Activated T-helper 1 cell treated with anti-CD3 and anti-CD28 coated beads, Interleukin-12 subunit alpha, Interleukin-12 subunit beta, Interleukin-2, Interleukin-4 antibody, amounts not matched to agents 30 ng/mL and 10 ng/mL and 1 ng/mL, durations not matched to agents 14 hours and 24 hours and 36 hours (primary cell): ENCODE measurements around the gene NPR2. TPM values are rescaled to one million over a fixed set of nuclear protein-coding genes. Genes with fewer than 3 reads are reported as not detected.

Experiments
- DNase-seq: peaks from one replicate; pipeline ENCODE4 v3.0.0; 2021; ENCODE audit warnings: low spot score
- H3K27ac Mint-ChIP-seq: one replicate; pipeline ENCODE4 v1.8.0; 2021; ENCODE audit warnings: mild to moderate bottlenecking, mixed read lengths
- H3K27me3 Mint-ChIP-seq: one replicate; pipeline ENCODE4 v1.8.0; 2022; ENCODE audit warnings: mild to moderate bottlenecking, moderate library complexity, mixed read lengths; ENCODE audit not compliant: insufficient read depth
- H3K36me3 Mint-ChIP-seq: one replicate; pipeline ENCODE4 v1.8.0; 2021; ENCODE audit warnings: low read depth, mixed read lengths
- H3K4me1 Mint-ChIP-seq: one replicate; pipeline ENCODE4 v1.8.0; 2021; ENCODE audit warnings: low read depth, mixed read lengths
- H3K4me3 Mint-ChIP-seq: one replicate; pipeline ENCODE4 v1.8.0; 2021; ENCODE audit warnings: mild to moderate bottlenecking, moderate library complexity, mixed read lengths
- H3K9me3 Mint-ChIP-seq: one replicate; pipeline ENCODE4 v1.8.0; 2021; ENCODE audit warnings: mixed read lengths
- intact Hi-C: fragments of 100-400 bp; cut with micrococcal nuclease; formaldehyde crosslinking; loops from one replicate; pipeline ENCODE4 v1.15.1; 2024
- total RNA-seq: library from RNA; stranded (reverse); gene quantifications from 2 replicates; pipeline ENCODE4 v1.2.3, GENCODE V29; 2022

Gene NPR2
- total RNA-seq, 1 donor from 2014 or later: 10.4 TPM

DNA sequence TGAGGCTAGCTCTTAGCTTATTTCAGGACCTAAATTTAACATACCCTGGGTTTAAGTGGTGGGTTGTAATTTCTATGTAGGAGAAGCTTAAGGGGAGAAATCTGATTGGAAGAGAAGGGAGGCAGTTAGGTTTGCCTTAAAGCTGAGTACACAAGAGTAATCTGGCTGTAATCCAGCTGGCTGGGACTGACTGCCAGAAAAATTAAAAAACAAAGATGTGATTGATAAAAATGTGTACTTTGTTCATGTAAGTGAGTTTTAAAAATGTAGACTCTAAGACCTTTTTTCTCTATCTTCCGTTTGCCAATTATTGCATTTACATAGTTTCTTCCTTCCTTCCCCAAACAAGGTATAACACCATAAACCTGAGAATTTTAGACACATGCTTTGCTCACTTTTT is 19.9 kb upstream of the NPR2 start:
- Mint-ChIP-seq H3K36me3 (no peaks in the 10 kb centered on the region), H3K27ac (no peak overlapping the region), H3K9me3 (no peaks in the 10 kb centered on the region), H3K4me1 (peaks cover 13% of the 10 kb centered on the region), H3K4me3 (no peak overlapping the region), H3K27me3 (no peaks in the 10 kb centered on the region)
- intact Hi-C loops: no loop called here
- DNase-seq: no peak

DNA sequence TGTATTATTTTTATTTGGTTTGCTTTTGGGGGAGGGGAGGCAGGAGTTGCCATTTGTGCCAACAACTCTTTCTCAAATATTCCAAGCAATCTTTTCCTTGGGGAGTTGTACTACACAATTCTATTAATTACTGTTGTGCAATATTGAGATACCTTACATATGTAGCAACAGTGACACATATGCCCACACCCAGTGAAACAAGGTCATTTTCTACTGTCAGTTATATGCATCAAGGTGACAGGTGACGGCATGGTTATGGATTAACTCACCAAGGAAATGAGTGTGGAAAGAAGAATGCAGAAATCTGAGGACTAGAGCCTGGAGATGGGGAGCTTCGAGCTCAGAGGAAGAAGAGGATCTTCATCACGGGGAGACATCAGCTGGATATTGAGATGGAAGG is 19.4 kb upstream of the NPR2 start:
- no peaks in the 10 kb centered on the region for H3K36me3 Mint-ChIP-seq
- DNase-seq: no peak
- peaks cover 13% of the 10 kb centered on the region for H3K4me1 Mint-ChIP-seq
- no peak overlapping the region for H3K27ac Mint-ChIP-seq
- H3K27me3 Mint-ChIP-seq: no peaks in the 10 kb centered on the region
- no peak overlapping the region for H3K4me3 Mint-ChIP-seq
- no peaks in the 10 kb centered on the region for H3K9me3 Mint-ChIP-seq
- intact Hi-C loops: no loop called here

DNA sequence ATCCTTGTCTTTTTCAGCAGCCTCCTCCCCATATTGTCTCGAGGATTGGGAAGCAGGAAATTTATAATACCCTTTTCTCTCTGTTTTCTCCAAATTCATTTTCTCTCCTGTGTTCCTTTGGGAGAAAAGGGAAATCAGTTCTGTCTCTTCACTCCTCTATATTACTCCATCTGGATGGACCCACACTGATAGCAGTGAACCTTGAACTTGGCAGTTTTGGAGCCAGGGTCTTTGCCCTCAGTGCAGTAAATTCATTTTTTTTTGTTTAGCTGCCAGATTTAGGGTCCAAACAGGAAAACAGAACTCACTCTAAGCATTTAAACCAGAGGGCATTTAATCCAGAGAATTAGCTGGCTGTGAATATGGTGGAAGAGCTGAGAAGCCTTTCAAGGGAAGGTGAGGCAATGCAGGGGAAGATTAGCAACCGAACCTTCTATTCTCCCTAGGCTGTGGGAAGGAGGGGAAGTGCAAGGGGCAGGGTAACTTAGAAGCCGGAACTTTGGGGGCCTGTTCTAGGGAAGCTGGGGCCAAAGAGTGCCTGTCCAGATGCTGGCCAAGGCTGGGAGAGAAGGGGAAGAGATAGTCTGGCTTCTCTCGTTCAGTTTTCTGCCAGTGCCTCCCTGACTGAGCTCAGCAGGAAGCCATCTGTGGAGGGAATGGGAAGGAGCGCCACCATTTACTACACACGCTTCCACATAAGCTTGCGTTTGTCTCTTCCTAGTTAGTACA is 16.3 kb upstream of the NPR2 start:
- peaks cover 13% of the 10 kb centered on the region for H3K4me1 Mint-ChIP-seq
- no peak overlapping the region for H3K4me3 Mint-ChIP-seq
- H3K9me3 Mint-ChIP-seq: no peaks in the 10 kb centered on the region
- peak overlapping the region; percentile 25 for H3K27ac Mint-ChIP-seq
- peaks cover 5% of the 10 kb centered on the region for H3K36me3 Mint-ChIP-seq
- DNase-seq: no peak
- intact Hi-C loops: no loop called here
- H3K27me3 Mint-ChIP-seq: no peaks in the 10 kb centered on the region

DNA sequence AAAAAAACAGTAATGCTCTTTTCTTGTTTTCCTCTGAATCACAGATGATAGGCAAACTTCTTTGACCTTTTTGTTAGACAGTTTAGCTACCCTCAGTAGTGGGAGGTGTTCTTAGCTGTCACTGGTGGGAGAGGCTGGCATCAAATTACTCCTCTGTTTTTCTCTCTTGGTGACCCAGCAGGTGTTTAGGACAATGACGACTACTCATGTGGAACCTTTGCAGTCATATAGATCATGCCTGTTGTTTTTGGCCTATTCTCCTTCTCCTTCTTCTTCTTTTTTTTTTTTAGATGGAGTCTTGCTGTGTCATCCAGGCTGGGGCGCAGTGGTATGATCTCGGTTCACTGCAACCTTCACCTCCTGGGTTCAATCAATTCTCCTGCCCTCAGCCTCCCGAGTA is 15.4 kb upstream of the NPR2 start:
- H3K4me1 Mint-ChIP-seq: peaks cover 13% of the 10 kb centered on the region
- intact Hi-C loops: no loop called here
- H3K36me3 Mint-ChIP-seq: peaks cover 7% of the 10 kb centered on the region
- H3K9me3 Mint-ChIP-seq: no peaks in the 10 kb centered on the region
- H3K4me3 Mint-ChIP-seq: no peak overlapping the region
- H3K27me3 Mint-ChIP-seq: no peaks in the 10 kb centered on the region
- peak overlapping the region; percentile 77 for H3K27ac Mint-ChIP-seq
- DNase-seq: no peak

DNA sequence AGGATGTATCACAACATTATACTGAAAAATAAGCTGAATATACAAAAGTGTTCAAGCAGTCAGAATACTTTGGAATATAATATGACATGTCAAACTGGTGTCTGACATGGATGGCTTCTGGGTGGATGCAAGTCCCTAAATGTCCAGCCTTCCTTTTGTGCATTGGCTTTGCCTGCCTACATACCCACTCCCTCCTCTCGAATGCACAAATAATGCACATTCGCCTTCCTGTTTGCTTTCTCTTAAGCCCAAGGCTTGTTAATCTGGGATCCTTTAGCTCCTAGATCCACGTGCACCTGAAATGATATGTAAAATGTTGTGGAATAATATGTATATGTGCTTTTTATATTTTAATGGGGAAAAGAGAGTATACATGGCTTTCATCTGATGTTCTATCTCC is 12.9 kb upstream of the NPR2 start:
- H3K4me3 Mint-ChIP-seq: no peak overlapping the region
- peaks cover 10% of the 10 kb centered on the region for H3K36me3 Mint-ChIP-seq
- H3K27me3 Mint-ChIP-seq: no peaks in the 10 kb centered on the region
- no peak overlapping the region for H3K27ac Mint-ChIP-seq
- intact Hi-C loops: no loop called here
- H3K4me1 Mint-ChIP-seq: peaks cover 13% of the 10 kb centered on the region
- no peak for DNase-seq
- H3K9me3 Mint-ChIP-seq: no peaks in the 10 kb centered on the region

DNA sequence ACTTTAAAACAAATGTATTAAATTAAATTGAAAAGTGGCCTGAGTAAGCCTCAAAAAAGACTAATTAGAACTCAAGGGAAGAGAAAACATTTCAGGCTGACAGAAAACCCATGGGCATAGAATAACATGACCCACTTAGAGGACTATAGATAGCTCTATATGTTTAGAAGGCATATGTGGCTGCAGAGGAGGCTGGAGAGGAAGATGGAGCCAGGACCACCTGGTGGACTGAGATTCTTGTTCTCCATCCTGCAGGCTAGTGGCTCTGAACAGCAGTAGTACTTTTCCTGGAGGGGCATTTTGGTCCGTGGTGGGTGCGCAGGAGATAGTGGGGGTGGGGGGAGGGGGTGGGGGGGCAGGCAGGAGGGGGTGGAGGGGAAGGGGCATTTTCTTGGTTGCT is 10.3 kb upstream of the NPR2 start:
- peaks cover 24% of the 10 kb centered on the region for H3K36me3 Mint-ChIP-seq
- no peak overlapping the region for H3K4me3 Mint-ChIP-seq
- no peaks in the 10 kb centered on the region for H3K9me3 Mint-ChIP-seq
- no peak for DNase-seq
- no peak overlapping the region for H3K27ac Mint-ChIP-seq
- intact Hi-C loops: no loop called here
- H3K4me1 Mint-ChIP-seq: peaks cover 2% of the 10 kb centered on the region
- no peaks in the 10 kb centered on the region for H3K27me3 Mint-ChIP-seq

DNA sequence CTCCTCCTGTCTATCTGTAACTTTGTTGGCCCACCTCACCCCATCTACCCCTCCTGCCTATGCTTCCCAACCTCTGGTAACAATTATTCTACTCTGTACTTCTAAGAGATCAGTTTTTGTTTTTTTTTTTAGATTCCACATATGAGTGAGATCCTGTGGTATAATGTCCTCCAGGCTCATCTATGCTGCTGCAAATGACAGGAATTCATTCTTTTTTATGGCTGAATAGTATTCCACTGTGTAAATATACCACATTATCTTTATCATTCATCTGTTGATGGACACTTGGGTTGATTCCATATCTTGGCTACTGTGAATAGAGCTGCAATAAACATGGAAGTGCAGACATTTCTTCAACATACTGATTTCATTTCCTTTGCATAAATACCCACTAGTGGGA is 8.0 kb upstream of the NPR2 start:
- no peaks in the 10 kb centered on the region for H3K4me1 Mint-ChIP-seq
- no peak overlapping the region for H3K4me3 Mint-ChIP-seq
- no peak overlapping the region for H3K27ac Mint-ChIP-seq
- intact Hi-C loops: no loop called here
- no peak for DNase-seq
- H3K36me3 Mint-ChIP-seq: peaks cover 32% of the 10 kb centered on the region
- no peaks in the 10 kb centered on the region for H3K27me3 Mint-ChIP-seq
- no peaks in the 10 kb centered on the region for H3K9me3 Mint-ChIP-seq

DNA sequence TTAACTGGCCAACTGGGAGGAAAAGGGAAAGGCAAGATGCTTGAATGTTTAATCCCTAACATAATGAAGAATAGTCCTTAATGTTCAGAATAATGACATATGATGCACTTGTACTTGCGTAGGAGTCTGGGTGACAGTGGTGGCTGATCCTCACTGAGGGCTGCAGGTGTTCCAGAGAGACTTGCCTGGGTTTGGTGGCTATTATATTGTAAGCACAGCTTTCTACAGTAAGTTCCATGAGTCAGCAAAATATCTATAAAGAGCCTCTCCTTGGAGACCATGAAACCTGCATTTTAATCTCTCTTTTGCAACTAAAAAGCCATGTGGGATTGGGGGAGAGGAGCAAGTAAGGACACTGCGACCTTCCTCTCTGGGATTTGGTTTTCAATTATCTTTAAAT is 1.9 kb upstream of the NPR2 start:
- Mint-ChIP-seq H3K4me3 (no peak overlapping the region), H3K4me1 (peaks cover 7% of the 10 kb centered on the region), H3K27ac (no peak overlapping the region), H3K27me3 (no peaks in the 10 kb centered on the region), H3K9me3 (no peaks in the 10 kb centered on the region), H3K36me3 (peaks cover 26% of the 10 kb centered on the region)
- intact Hi-C loops: no loop called here
- DNase-seq: no peak

DNA sequence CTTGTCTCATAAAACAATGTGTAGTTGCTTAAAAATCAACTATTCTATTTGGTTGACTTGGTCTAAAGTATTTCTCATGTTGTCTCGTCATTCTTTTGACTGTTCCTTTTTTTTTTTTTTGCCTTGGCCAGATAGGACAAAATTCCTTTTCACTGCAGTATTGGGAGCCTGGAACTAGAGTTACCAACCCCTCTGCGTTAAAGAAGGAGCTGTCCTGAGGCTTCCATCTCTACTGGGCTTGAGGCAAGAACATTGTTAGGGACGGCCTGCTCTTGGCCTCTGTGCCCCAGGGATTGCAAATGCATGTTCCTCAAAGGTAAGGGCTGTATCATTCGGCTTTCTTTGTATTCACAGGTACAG is 1.4 kb upstream of the NPR2 start:
- H3K27ac Mint-ChIP-seq: no peak overlapping the region

DNA sequence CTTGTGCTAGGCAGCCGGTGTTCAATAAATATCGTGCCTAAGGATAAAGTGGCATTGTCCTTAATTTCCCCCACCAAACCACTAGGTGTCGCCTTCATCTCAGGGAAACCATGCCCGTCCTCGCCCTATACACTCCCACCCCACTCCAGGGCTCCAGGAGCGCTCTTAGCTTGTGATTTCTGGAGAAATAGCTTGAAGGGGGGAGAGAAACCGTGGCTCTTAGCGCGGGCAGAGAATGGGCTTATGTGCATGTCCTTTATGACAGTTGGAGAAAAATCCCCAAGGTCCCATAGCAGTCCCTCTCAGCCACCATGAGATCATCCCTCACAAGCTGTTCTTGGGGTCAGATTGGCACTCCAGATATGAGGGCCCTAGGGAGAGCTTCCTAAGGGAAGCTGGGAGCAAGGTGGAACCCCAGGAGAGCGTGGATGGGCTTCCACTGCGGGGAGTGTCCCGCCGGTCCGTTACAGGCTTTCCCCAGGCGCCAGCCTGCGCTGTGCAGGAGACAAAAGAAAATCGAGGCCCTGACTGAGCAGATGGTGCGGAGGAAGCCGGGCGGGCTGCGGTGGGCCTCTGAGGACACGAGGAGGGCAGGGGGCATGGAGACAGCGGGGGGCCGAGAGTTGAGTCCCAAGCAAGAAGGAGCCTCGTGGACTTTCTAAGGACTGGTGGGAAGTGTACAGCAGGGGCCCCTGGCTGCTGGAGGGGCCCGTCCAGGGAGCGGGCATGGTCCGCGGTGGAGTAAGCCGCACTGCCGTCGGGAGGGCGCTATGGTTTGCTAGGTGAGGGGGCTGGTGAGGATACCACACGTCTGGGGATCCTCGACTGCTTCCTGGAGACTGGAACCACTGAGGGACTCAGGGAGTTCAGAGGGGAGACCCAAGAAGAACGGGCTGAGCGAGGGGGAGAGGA is 750 bp upstream of the NPR2 start:
- Mint-ChIP-seq H3K4me1 (peaks cover 10% of the 10 kb centered on the region), H3K27ac (no peak overlapping the region), H3K36me3 (peaks cover 25% of the 10 kb centered on the region), H3K4me3 (no peak overlapping the region), H3K9me3 (no peaks in the 10 kb centered on the region), H3K27me3 (no peaks in the 10 kb centered on the region)
- intact Hi-C loops: loop anchor here (1.0 kb wide), 3 partner anchors 22 to 92 kb away; partner anchors contain the start of gene SPAG8
- DNase-seq: peak; percentile 45

More for the DNA sequence above, 1.4 kb upstream of the NPR2 start:
- no peak overlapping the region for H3K4me3 Mint-ChIP-seq
- H3K9me3 Mint-ChIP-seq: no peaks in the 10 kb centered on the region
- peaks cover 25% of the 10 kb centered on the region for H3K36me3 Mint-ChIP-seq
- no peaks in the 10 kb centered on the region for H3K27me3 Mint-ChIP-seq
- intact Hi-C loops: loop anchor here (1.0 kb wide), 3 partner anchors 22 to 92 kb away; partner anchors contain the start of gene SPAG8
- DNase-seq: no peak
- peaks cover 10% of the 10 kb centered on the region for H3K4me1 Mint-ChIP-seq

DNA sequence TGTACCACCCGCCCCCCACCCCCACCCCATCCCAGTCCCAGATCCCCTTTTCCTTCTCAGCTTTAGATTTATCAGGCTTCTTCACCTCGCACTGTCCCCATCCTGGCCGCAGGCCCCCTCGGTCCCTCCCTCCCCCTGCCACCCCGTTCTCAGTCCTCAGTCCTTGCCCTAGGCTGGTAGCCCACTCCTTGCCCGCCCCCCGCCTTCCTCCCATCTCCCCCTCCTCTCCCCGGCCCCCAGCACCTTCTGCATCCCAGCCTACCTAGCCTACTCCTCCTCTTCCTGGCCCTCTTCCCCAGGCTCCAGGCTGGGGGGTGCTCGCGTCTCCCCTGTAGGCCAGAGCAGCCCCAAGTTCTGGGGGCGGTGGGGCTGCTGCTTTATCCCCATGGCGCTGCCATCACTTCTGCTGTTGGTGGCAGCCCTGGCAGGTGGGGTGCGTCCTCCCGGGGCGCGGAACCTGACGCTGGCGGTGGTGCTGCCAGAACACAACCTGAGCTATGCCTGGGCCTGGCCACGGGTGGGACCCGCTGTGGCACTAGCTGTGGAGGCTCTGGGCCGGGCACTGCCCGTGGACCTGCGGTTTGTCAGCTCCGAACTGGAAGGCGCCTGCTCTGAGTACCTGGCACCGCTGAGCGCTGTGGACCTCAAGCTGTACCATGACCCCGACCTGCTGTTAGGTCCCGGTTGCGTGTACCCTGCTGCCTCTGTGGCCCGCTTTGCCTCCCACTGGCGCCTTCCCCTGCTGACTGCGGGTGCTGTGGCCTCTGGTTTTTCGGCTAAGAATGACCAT is 828 bp downstream of the NPR2 start:
- H3K36me3 Mint-ChIP-seq: peaks cover 15% of the 10 kb centered on the region
- no peak overlapping the region for H3K27ac Mint-ChIP-seq
- H3K4me1 Mint-ChIP-seq: peaks cover 13% of the 10 kb centered on the region
- H3K27me3 Mint-ChIP-seq: no peaks in the 10 kb centered on the region
- no peak overlapping the region for H3K4me3 Mint-ChIP-seq
- DNase-seq: no peak
- no peaks in the 10 kb centered on the region for H3K9me3 Mint-ChIP-seq
- intact Hi-C loops: no loop called here

DNA sequence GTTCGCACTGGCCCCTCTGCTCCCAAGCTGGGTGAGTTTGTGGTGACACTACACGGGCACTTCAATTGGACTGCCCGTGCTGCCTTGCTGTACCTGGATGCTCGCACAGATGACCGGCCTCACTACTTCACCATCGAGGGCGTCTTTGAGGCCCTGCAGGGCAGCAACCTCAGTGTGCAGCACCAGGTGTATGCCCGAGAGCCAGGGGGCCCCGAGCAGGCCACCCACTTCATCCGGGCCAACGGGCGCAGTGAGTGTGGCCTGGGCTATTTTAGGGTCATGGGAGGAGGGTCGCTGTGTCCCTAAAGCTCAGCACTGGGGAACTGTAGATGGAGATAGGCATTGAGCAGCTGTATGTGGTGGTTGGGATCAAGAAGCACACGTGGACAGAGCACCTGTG is 1.4 kb downstream of the NPR2 start:
- H3K4me3 Mint-ChIP-seq: no peak overlapping the region
- intact Hi-C loops: no loop called here
- DNase-seq: no peak
- H3K27ac Mint-ChIP-seq: peak overlapping the region; percentile 10
- H3K9me3 Mint-ChIP-seq: no peaks in the 10 kb centered on the region
- H3K4me1 Mint-ChIP-seq: peaks cover 17% of the 10 kb centered on the region
- H3K36me3 Mint-ChIP-seq: peaks cover 10% of the 10 kb centered on the region
- H3K27me3 Mint-ChIP-seq: no peaks in the 10 kb centered on the region

DNA sequence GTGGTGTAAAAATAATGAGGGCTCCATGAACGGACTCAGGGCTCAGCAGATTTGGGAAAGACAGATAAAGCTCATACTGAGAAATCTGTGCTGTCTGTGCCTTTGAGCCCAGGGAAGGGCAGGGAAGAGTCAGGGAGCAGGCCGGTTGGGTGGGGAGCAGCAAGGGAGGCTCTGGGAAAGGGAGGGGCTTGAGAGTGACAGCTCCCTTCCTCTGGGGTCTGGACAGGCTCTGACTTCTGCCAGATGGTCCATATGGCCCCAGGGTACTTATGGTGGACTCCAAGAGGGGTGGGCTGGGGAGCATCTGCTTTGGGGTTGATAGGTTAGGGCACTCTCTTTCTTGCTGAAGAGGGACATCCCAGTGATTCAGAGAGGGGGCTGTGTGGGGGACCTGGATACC is 2.1 kb downstream of the NPR2 start:
- no peak for DNase-seq
- Mint-ChIP-seq H3K27ac (peak overlapping the region; percentile 10), H3K9me3 (no peaks in the 10 kb centered on the region), H3K36me3 (peaks cover 10% of the 10 kb centered on the region), H3K4me3 (no peak overlapping the region), H3K27me3 (no peaks in the 10 kb centered on the region), H3K4me1 (peaks cover 23% of the 10 kb centered on the region)
- intact Hi-C loops: no loop called here
